Measurements from ENCODE around the gene TTLL8.

GRCh38 chr22:50083462-50084079 is 25.5 kb upstream of the TTLL8 start:
- no peak for TF ChIP-seq EZH2 (IDR thresholded peaks at IDR 0.05; ENCODE audit: borderline replicate concordance)
- TF ChIP-seq CTCF (IDR thresholded peaks at IDR 0.05; ENCODE audit: poor library complexity), result no peak
